H1 (cell line): ENCODE measurements around the gene BTG3. TPM values are rescaled to one million over a fixed set of nuclear protein-coding genes. Genes with fewer than 3 reads are reported as not detected.

Experiments
- GABPA ChIP-seq: IDR thresholded peaks from 2 replicates; pipeline ENCODE4 v1.6.1; 2011; ENCODE audit warnings: mild to moderate bottlenecking, low read length, moderate library complexity, borderline replicate concordance; ENCODE audit not compliant: insufficient read depth
- GTF2F1 ChIP-seq: IDR thresholded peaks from 2 replicates; pipeline ENCODE4 v1.6.1; 2012; ENCODE audit warnings: low read depth, low read length, improper control_type of control experiment, borderline replicate concordance
- RNF2 ChIP-seq: fragments of 200-900, 300-1000 bp; sonication (generic); IDR thresholded peaks from 2 replicates; pipeline ENCODE4 v1.7.1; 2016; ENCODE audit warnings: borderline replicate concordance, low read depth, mild to moderate bottlenecking, antibody characterized with exemption, low read length; ENCODE audit not compliant: poor library complexity, severe bottlenecking; ENCODE audit errors: missing control alignments
- polyA plus RNA-seq, 7 experiments: library from polyadenylated mRNA; depleted of rRNA in 3 of 7; stranded (reverse) in 5 of 7; unstranded in 2 of 7; fragments of >200 nt in 5 of 7; fragments of 200-250 nt in 2 of 7; gene quantifications; 1 replicate in 5 of 7; 2 replicates in 1 of 7; 4 replicates in 1 of 7; pipeline versions ENCODE4 v1.2.1 to v1.2.3, GENCODE V29; 2011 to 2013; ENCODE audit warnings: missing spikeins in 2 of 7, mixed read lengths in 2 of 7
- total RNA-seq: library from RNA; stranded (reverse); fragmentation: NEBNext Ultra II Directional; extraction: Animal tissue kit (Norgen Biotek cat#: 25700); gene quantifications from 2 replicates; pipeline ENCODE4 v1.2.1, GENCODE V29; 2021

BTG3 gene
- total and polyA plus RNA-seq, 2 of the 8 experiments (the other 6 are each of a cell fraction or from before 2014, with no cell fraction given), result 13.6 to 25.9 TPM

DNA sequence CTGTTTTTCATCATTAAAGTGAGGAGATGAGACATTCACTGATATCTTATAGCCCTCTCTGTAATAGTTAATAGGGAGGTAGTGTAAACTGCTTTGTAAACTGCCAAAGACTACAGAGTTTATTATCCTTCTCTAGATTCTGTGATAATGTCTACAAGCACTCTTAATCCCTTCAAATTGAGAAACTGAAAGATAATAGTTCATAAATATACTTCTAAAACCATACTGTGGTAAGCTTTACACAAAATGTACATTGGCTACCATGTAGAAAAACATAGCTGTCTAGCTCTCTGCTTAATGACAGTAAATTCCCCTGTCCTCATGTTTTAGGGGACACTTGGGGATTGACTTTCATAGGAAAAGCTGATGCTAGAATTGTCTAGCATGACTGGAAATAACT is 60.3 kb downstream of the BTG3 start (continued):
- no peak for TF ChIP-seq GABPA
- TF ChIP-seq RNF2, result no peak
- TF ChIP-seq GTF2F1, result no peak
